Caco-2 (cell line): ENCODE results near the gene NDUFB2. TPM values are rescaled to one million over a fixed set of nuclear protein-coding genes. Genes with fewer than 3 reads are reported as not detected.

Source experiments
- BruUV-seq: library from RNA; stranded (reverse); fragments of 400-500 nt; replicated peaks from 2 replicates; lab custom pipeline; 2021; lab: Mats Ljungman, UMichigan
- CTCF ChIA-PET: fragments of 300-600 bp; sonication (Branson Sonifier 250); formaldehyde crosslinking; loops from one replicate; lab custom pipeline; 2022; ENCODE audit warnings: antibody characterized with exemption; lab: Charles Lee
- POLR2A ChIA-PET: fragments of 300-600 bp; sonication (Branson Sonifier 250); formaldehyde crosslinking; loops from one replicate; lab custom pipeline; 2022; ENCODE audit warnings: antibody characterized with exemption; lab: Charles Lee
- DNase-seq, 2 experiments: peaks; one replicate each; pipeline versions ENCODE4 v3.0.0 to v3.0.0-alpha.2; 2020 to 2022
- H3K27me3 ChIP-seq: replicated peaks from 2 replicates; pipeline ENCODE4 v1.6.0; 2011; ENCODE audit warnings: low read length; ENCODE audit not compliant: control insufficient read depth, insufficient read depth
- H3K36me3 ChIP-seq: 2 replicates; pipeline ENCODE4 v1.5.1; 2011; ENCODE audit warnings: low read length; ENCODE audit not compliant: control insufficient read depth, insufficient read depth
- H3K4me1 ChIP-seq: fragments of 250-450 bp; sonication (Bioruptor Pico); 2 replicates; pipeline ENCODE4 v1.5.1; 2020; ENCODE audit warnings: mild to moderate bottlenecking
- H3K4me3 ChIP-seq: 2 replicates; pipeline ENCODE4 v1.5.1; 2011; ENCODE audit warnings: low read depth, mild to moderate bottlenecking, control low read depth, low read length
- H3K9me3 ChIP-seq: fragments of 250-450 bp; sonication (Bioruptor Pico); 2 replicates; pipeline ENCODE4 v1.5.1; 2020; ENCODE audit warnings: mild to moderate bottlenecking, moderate library complexity
- H3K27ac Mint-ChIP-seq: one replicate; pipeline ENCODE4 v1.8.0; 2022; ENCODE audit warnings: mixed read lengths; ENCODE audit not compliant: unreplicated experiment
- H3K27me3 Mint-ChIP-seq: one replicate; pipeline ENCODE4 v1.8.0; 2022; ENCODE audit warnings: mixed read lengths; ENCODE audit not compliant: insufficient read depth, unreplicated experiment
- H3K36me3 Mint-ChIP-seq: one replicate; pipeline ENCODE4 v1.8.0; 2022; ENCODE audit warnings: mild to moderate bottlenecking, mixed read lengths; ENCODE audit not compliant: insufficient read depth, unreplicated experiment
- H3K4me1 Mint-ChIP-seq: one replicate; pipeline ENCODE4 v1.8.0; 2022; ENCODE audit warnings: low read depth, mixed read lengths; ENCODE audit not compliant: unreplicated experiment
- H3K4me3 Mint-ChIP-seq: one replicate; pipeline ENCODE4 v1.8.0; 2022; ENCODE audit warnings: mild to moderate bottlenecking, moderate library complexity, mixed read lengths; ENCODE audit not compliant: unreplicated experiment
- H3K9me3 Mint-ChIP-seq: one replicate; pipeline ENCODE4 v1.8.0; 2022; ENCODE audit warnings: mixed read lengths; ENCODE audit not compliant: unreplicated experiment
- intact Hi-C: fragments of 100-400 bp; cut with micrococcal nuclease; formaldehyde crosslinking; loops from one replicate; pipeline ENCODE4 v1.10.0; 2022; ENCODE audit not compliant: unreplicated experiment
- total RNA-seq: library from RNA; stranded (reverse); gene quantifications from 2 replicates; pipeline ENCODE4 v1.2.3, GENCODE V29; 2022
- TF ChIP-seq, protein P1 (sequence below), 2 experiments: fragments of 200-600 bp in 1 of 2; IDR thresholded peaks; 1 replicate in 1 of 2; 2 replicates in 1 of 2; pipeline versions ENCODE4 v1.5.1 to v1.8.0; 2011 to 2022; ENCODE audit warnings: antibody characterized with exemption in 1 of 2, control low read depth in 1 of 2, inconsistent platforms in 1 of 2, low read depth in 1 of 2, low read length in 1 of 2, mild to moderate bottlenecking in 1 of 2, moderate library complexity in 1 of 2; ENCODE audit not compliant: insufficient read depth in 1 of 2, severe bottlenecking in 1 of 2, unreplicated experiment in 1 of 2

The NDUFB2 gene
- total RNA-seq, 1 experiment from 2014 or later, result 166 TPM

DNA sequence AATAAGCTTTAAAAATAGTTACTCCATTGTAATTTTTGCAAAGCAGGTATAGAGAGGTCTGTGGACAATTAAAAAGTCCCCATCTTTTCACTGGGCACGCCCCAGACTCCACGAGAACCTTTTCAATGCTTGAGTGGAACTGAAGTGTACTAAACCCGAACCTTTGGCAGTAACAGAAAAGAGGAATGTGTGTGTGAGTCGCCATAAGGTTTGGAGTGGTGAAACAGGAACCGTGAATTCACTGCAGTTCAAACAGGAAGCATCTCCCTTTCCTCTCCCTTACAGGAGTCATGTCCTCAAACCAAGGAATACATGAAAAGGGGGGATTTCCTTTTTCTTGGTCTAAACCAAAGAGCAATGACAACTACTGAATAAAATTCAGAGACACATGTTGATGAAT lies 23.2 kb downstream of the NDUFB2 start:
- TF ChIP-seq, protein P1, sequence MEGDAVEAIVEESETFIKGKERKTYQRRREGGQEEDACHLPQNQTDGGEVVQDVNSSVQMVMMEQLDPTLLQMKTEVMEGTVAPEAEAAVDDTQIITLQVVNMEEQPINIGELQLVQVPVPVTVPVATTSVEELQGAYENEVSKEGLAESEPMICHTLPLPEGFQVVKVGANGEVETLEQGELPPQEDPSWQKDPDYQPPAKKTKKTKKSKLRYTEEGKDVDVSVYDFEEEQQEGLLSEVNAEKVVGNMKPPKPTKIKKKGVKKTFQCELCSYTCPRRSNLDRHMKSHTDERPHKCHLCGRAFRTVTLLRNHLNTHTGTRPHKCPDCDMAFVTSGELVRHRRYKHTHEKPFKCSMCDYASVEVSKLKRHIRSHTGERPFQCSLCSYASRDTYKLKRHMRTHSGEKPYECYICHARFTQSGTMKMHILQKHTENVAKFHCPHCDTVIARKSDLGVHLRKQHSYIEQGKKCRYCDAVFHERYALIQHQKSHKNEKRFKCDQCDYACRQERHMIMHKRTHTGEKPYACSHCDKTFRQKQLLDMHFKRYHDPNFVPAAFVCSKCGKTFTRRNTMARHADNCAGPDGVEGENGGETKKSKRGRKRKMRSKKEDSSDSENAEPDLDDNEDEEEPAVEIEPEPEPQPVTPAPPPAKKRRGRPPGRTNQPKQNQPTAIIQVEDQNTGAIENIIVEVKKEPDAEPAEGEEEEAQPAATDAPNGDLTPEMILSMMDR (IDR thresholded peaks at IDR 0.05; ENCODE audit: insufficient read depth in 1 of 2, low read depth in 1 of 2, low read length in 1 of 2, severe bottlenecking in 1 of 2, unreplicated experiment in 1 of 2), result no peak
- Mint-ChIP-seq H3K27me3 (no peaks in the 10 kb centered on the region), H3K4me3 (no peak overlapping the region), H3K36me3 (peaks cover 7% of the 10 kb centered on the region), H3K4me1 (no peaks in the 10 kb centered on the region), H3K9me3 (no peaks in the 10 kb centered on the region), H3K27ac (no peak overlapping the region)
- ChIA-PET POLR2A (no interaction called here), CTCF (no interaction called here)
- no peak for DNase-seq
- no peaks in the 10 kb centered on the region for H3K9me3 ChIP-seq
- H3K36me3 ChIP-seq, result no peaks in the 10 kb centered on the region
- intact Hi-C loops, result no loop called here
- no TSS peak for BruUV-seq
- H3K4me1 ChIP-seq, result no peaks in the 10 kb centered on the region
- H3K27me3 ChIP-seq, result no peaks in the 10 kb centered on the region
- no peak overlapping the region for H3K4me3 ChIP-seq

DNA sequence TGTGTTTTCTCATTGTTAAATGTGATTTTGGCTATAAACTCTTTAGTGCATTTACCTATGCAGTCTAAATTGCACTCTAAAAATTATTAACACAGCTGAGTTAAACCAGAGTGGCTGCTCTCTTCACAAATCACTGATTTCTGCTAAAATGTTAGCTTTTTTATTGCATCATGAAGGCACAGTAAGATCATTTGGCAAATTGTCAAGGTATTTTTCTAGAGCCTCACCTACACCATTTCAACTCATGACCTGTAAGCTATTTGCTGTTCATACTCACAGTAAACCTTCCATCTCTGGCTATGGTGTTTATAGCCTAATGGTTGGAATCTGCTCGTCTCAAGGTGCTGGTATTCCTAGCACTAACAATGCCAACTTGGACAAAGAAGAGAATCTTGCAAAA lies 25.7 kb downstream of the NDUFB2 start:
- CTCF ChIA-PET, result no interaction called here
- intact Hi-C loops, result no loop called here
- peaks cover 6% of the 10 kb centered on the region for H3K36me3 Mint-ChIP-seq
- H3K9me3 ChIP-seq, result no peaks in the 10 kb centered on the region
- no peak for DNase-seq
- H3K36me3 ChIP-seq, result no peaks in the 10 kb centered on the region; the same call in 1 of the 2 replicates
- no peaks in the 10 kb centered on the region for H3K27me3 Mint-ChIP-seq
- POLR2A ChIA-PET, result no interaction called here
- no peaks in the 10 kb centered on the region for H3K27me3 ChIP-seq
- no peaks in the 10 kb centered on the region for H3K9me3 Mint-ChIP-seq
- H3K4me1 Mint-ChIP-seq, result no peaks in the 10 kb centered on the region
- H3K4me3 Mint-ChIP-seq, result no peak overlapping the region
- H3K4me3 ChIP-seq, result no peak overlapping the region
- TF ChIP-seq, protein P1 (IDR thresholded peaks at IDR 0.05; ENCODE audit: insufficient read depth in 1 of 2, low read depth in 1 of 2, low read length in 1 of 2, severe bottlenecking in 1 of 2, unreplicated experiment in 1 of 2), result no peak
- H3K4me1 ChIP-seq, result no peaks in the 10 kb centered on the region
- no TSS peak for BruUV-seq
- no peak overlapping the region for H3K27ac Mint-ChIP-seq

DNA sequence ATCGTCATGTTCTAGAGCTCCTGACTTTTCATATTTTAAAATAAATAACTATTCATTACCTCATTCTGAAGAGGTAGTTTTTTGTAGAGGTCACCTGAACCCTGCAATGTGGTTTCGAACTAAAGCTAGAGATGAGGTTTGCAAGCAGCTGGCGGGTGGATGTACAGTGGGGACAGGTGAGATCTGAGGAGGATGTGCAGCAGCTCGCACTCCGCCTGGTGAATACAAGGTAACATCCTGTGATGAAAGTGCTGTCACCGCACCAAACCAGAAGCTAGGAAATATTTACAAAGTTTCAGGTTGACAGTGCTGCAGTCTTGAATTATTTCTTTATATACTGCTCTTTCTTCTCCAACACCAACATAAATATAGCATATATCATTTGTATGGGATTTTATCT lies 26.5 kb downstream of the NDUFB2 start:
- Histone ChIP-seq H3K4me3 (no peak overlapping the region), H3K36me3 (no peaks in the 10 kb centered on the region; the same call in 1 of the 2 replicates), H3K4me1 (no peaks in the 10 kb centered on the region), H3K27me3 (no peaks in the 10 kb centered on the region), H3K9me3 (no peaks in the 10 kb centered on the region)
- no peak overlapping the region for H3K27ac Mint-ChIP-seq
- H3K4me3 Mint-ChIP-seq, result no peak overlapping the region
- no TSS peak for BruUV-seq
- peaks cover 6% of the 10 kb centered on the region for H3K36me3 Mint-ChIP-seq
- no peaks in the 10 kb centered on the region for H3K27me3 Mint-ChIP-seq
- TF ChIP-seq, protein P1 (IDR thresholded peaks at IDR 0.05; ENCODE audit: insufficient read depth in 1 of 2, low read depth in 1 of 2, low read length in 1 of 2, severe bottlenecking in 1 of 2, unreplicated experiment in 1 of 2), result no peak
- H3K9me3 Mint-ChIP-seq, result no peaks in the 10 kb centered on the region
- no peaks in the 10 kb centered on the region for H3K4me1 Mint-ChIP-seq
- DNase-seq, result no peak
- CTCF ChIA-PET, result no interaction called here
- intact Hi-C loops, result no loop called here
- POLR2A ChIA-PET, result no interaction called here
